ENCODE data around the gene MRPL1. TPM values are rescaled to one million over a fixed set of nuclear protein-coding genes. Genes with fewer than 3 reads are reported as not detected.

The MRPL1 gene
- polyA plus RNA-seq, 4 donors, result 21.9 to 61.8 (median 32.1) TPM

GRCh38 chr4:77880784-77881183, 18.2 kb downstream of the MRPL1 start:
- Histone ChIP-seq H3K9me3 (ENCODE audit: control insufficient read depth in 2 of 2, insufficient read depth in 1 of 2, low read depth in 1 of 2, low read length in 1 of 2) (no peaks in the 10 kb centered on the region), H3K27me3 (ENCODE audit: control insufficient read depth in 3 of 3, insufficient read depth in 3 of 3, low read length in 3 of 3) (no peaks in the 10 kb centered on the region), H3K4me3 (ENCODE audit: low read depth in 1 of 3, low read length in 3 of 3) (no peak overlapping the region), H3K4me1 (ENCODE audit: control insufficient read depth in 3 of 3, insufficient read depth in 2 of 3, low read depth in 1 of 3, low read length in 2 of 3) (no peaks in the 10 kb centered on the region), H3K36me3 (ENCODE audit: control insufficient read depth in 3 of 3, insufficient read depth in 2 of 3, low read depth in 1 of 3, low read length in 3 of 3) (peaks cover 0 to 19% (median 0%) of the 10 kb centered on the region in 3 donors), H3K27ac (ENCODE audit: low read depth in 1 of 3, low read length in 2 of 3) (no peak overlapping the region)
- DNase-seq (no peak), FAIRE-seq (no peak)

GRCh38 chr4:77881460-77882295, 19.0 kb downstream of the MRPL1 start:
- peak; percentile 42 to 49 for DNase-seq
- WGBS, 3 donors, result 66 to 77% (median 66%) methylated on average over 8 of the region's 8 CpGs

GRCh38 chr4:77893451-77893850, 30.8 kb downstream of the MRPL1 start:
- FAIRE-seq (no peak), DNase-seq (no peak)
- Histone ChIP-seq H3K9me3 (ENCODE audit: control insufficient read depth in 2 of 2, insufficient read depth in 1 of 2, low read depth in 1 of 2, low read length in 1 of 2) (no peaks in the 10 kb centered on the region), H3K4me1 (ENCODE audit: control insufficient read depth in 3 of 3, insufficient read depth in 2 of 3, low read depth in 1 of 3, low read length in 2 of 3) (no peaks in the 10 kb centered on the region), H3K36me3 (ENCODE audit: control insufficient read depth in 3 of 3, insufficient read depth in 2 of 3, low read depth in 1 of 3, low read length in 3 of 3) (peaks cover 0 to 16% (median 4%) of the 10 kb centered on the region in 3 donors), H3K27ac (ENCODE audit: low read depth in 1 of 3, low read length in 2 of 3) (no peak overlapping the region), H3K4me3 (ENCODE audit: low read depth in 1 of 3, low read length in 3 of 3) (no peak overlapping the region), H3K27me3 (ENCODE audit: control insufficient read depth in 3 of 3, insufficient read depth in 3 of 3, low read length in 3 of 3) (no peaks in the 10 kb centered on the region)
- WGBS, 3 donors, result 65 to 87% (median 71%) methylated on average over 2 of the region's 2 CpGs

More at GRCh38 chr4:77881460-77882295, 19.0 kb downstream of the MRPL1 start:
- Histone ChIP-seq H3K9me3 (ENCODE audit: control insufficient read depth in 2 of 2, insufficient read depth in 1 of 2, low read depth in 1 of 2, low read length in 1 of 2) (no peaks in the 10 kb centered on the region), H3K36me3 (ENCODE audit: control insufficient read depth in 3 of 3, insufficient read depth in 2 of 3, low read depth in 1 of 3, low read length in 3 of 3) (peaks cover 0 to 23% (median 0%) of the 10 kb centered on the region in 3 donors), H3K27me3 (ENCODE audit: control insufficient read depth in 3 of 3, insufficient read depth in 3 of 3, low read length in 3 of 3) (no peaks in the 10 kb centered on the region), H3K4me1 (ENCODE audit: control insufficient read depth in 3 of 3, insufficient read depth in 2 of 3, low read depth in 1 of 3, low read length in 2 of 3) (no peaks in the 10 kb centered on the region), H3K4me3 (ENCODE audit: low read depth in 1 of 3, low read length in 3 of 3) (no peak overlapping the region), H3K27ac (ENCODE audit: low read depth in 1 of 3, low read length in 2 of 3) (no peak overlapping the region)
- FAIRE-seq, result no peak

- no peak overlapping the region for H3K27ac ChIP-seq (ENCODE audit: low read depth in 1 of 3, low read length in 2 of 3)
- WGBS, 3 donors, result 40 to 79% (median 56%) methylated on average over 1 of the region's 1 CpG
- H3K27me3 ChIP-seq (ENCODE audit: control insufficient read depth in 3 of 3, insufficient read depth in 3 of 3, low read length in 3 of 3), result no peaks in the 10 kb centered on the region
- peaks cover 0 to 12% (median 5%) of the 10 kb centered on the region in 3 donors for H3K36me3 ChIP-seq (ENCODE audit: control insufficient read depth in 3 of 3, insufficient read depth in 2 of 3, low read depth in 1 of 3, low read length in 3 of 3)
- H3K9me3 ChIP-seq (ENCODE audit: control insufficient read depth in 2 of 2, insufficient read depth in 1 of 2, low read depth in 1 of 2, low read length in 1 of 2), result no peaks in the 10 kb centered on the region
- DNase-seq (no peak), FAIRE-seq (no peak)
- H3K4me3 ChIP-seq (ENCODE audit: low read depth in 1 of 3, low read length in 3 of 3), result no peak overlapping the region
- no peaks in the 10 kb centered on the region for H3K4me1 ChIP-seq (ENCODE audit: control insufficient read depth in 3 of 3, insufficient read depth in 2 of 3, low read depth in 1 of 3, low read length in 2 of 3)
These were observed 37.0 kb downstream of the MRPL1 start for GRCh38 chr4:77899607-77900006.

- WGBS, 3 donors, result 85 to 98% (median 91%) methylated on average over 1 of the region's 1 CpG
- FAIRE-seq (no peak), DNase-seq (no peak)
- no peak overlapping the region for H3K4me3 ChIP-seq (ENCODE audit: low read depth in 1 of 3, low read length in 3 of 3)
- H3K27me3 ChIP-seq (ENCODE audit: control insufficient read depth in 3 of 3, insufficient read depth in 3 of 3, low read length in 3 of 3), result no peaks in the 10 kb centered on the region
- no peaks in the 10 kb centered on the region for H3K9me3 ChIP-seq (ENCODE audit: control insufficient read depth in 2 of 2, insufficient read depth in 1 of 2, low read depth in 1 of 2, low read length in 1 of 2)
- no peak overlapping the region for H3K27ac ChIP-seq (ENCODE audit: low read depth in 1 of 3, low read length in 2 of 3)
- no peaks in the 10 kb centered on the region for H3K4me1 ChIP-seq (ENCODE audit: control insufficient read depth in 3 of 3, insufficient read depth in 2 of 3, low read depth in 1 of 3, low read length in 2 of 3)
- H3K36me3 ChIP-seq (ENCODE audit: control insufficient read depth in 3 of 3, insufficient read depth in 2 of 3, low read depth in 1 of 3, low read length in 3 of 3), result peaks cover 0 to 16% (median 1%) of the 10 kb centered on the region in 3 donors
These were observed 40.6 kb downstream of the MRPL1 start for GRCh38 chr4:77903186-77903585.

GRCh38 chr4:77905651-77906263, 43.1 kb downstream of the MRPL1 start:
- H3K9me3 ChIP-seq (ENCODE audit: control insufficient read depth in 2 of 2, insufficient read depth in 1 of 2, low read depth in 1 of 2, low read length in 1 of 2), result no peaks in the 10 kb centered on the region
- H3K36me3 ChIP-seq (ENCODE audit: control insufficient read depth in 3 of 3, insufficient read depth in 2 of 3, low read depth in 1 of 3, low read length in 3 of 3), result peaks cover 0 to 17% (median 3%) of the 10 kb centered on the region in 3 donors
- FAIRE-seq (no peak), DNase-seq (peak in 1 of 2 donors; percentile 20)
- no peaks in the 10 kb centered on the region for H3K27me3 ChIP-seq (ENCODE audit: control insufficient read depth in 3 of 3, insufficient read depth in 3 of 3, low read length in 3 of 3)
- no peaks in the 10 kb centered on the region for H3K4me1 ChIP-seq (ENCODE audit: control insufficient read depth in 3 of 3, insufficient read depth in 2 of 3, low read depth in 1 of 3, low read length in 2 of 3)
- H3K4me3 ChIP-seq (ENCODE audit: low read depth in 1 of 3, low read length in 3 of 3), result no peak overlapping the region
- no peak overlapping the region for H3K27ac ChIP-seq (ENCODE audit: low read depth in 1 of 3, low read length in 2 of 3)

- no peak for FAIRE-seq
- H3K9me3 ChIP-seq (ENCODE audit: control insufficient read depth in 2 of 2, insufficient read depth in 1 of 2, low read depth in 1 of 2, low read length in 1 of 2), result no peaks in the 10 kb centered on the region
- no peak overlapping the region for H3K27ac ChIP-seq (ENCODE audit: low read depth in 1 of 3, low read length in 2 of 3)
- no peaks in the 10 kb centered on the region for H3K4me1 ChIP-seq (ENCODE audit: control insufficient read depth in 3 of 3, insufficient read depth in 2 of 3, low read depth in 1 of 3, low read length in 2 of 3)
- peaks cover 0 to 12% (median 1%) of the 10 kb centered on the region in 3 donors for H3K36me3 ChIP-seq (ENCODE audit: control insufficient read depth in 3 of 3, insufficient read depth in 2 of 3, low read depth in 1 of 3, low read length in 3 of 3)
- no peak overlapping the region for H3K4me3 ChIP-seq (ENCODE audit: low read depth in 1 of 3, low read length in 3 of 3)
- DNase-seq, result no peak
- no peaks in the 10 kb centered on the region for H3K27me3 ChIP-seq (ENCODE audit: control insufficient read depth in 3 of 3, insufficient read depth in 3 of 3, low read length in 3 of 3)
These were observed 48.0 kb downstream of the MRPL1 start for GRCh38 chr4:77910676-77911075.

GRCh38 chr4:77911091-77911490, 48.5 kb downstream of the MRPL1 start:
- peaks cover 0 to 12% (median 1%) of the 10 kb centered on the region in 3 donors for H3K36me3 ChIP-seq (ENCODE audit: control insufficient read depth in 3 of 3, insufficient read depth in 2 of 3, low read depth in 1 of 3, low read length in 3 of 3)
- 95 to 100% (median 98%) methylated on average over 1 of the region's 1 CpG for WGBS, 3 donors
- no peaks in the 10 kb centered on the region for H3K9me3 ChIP-seq (ENCODE audit: control insufficient read depth in 2 of 2, insufficient read depth in 1 of 2, low read depth in 1 of 2, low read length in 1 of 2)
- H3K27ac ChIP-seq (ENCODE audit: low read depth in 1 of 3, low read length in 2 of 3), result no peak overlapping the region
- FAIRE-seq, result no peak
- no peaks in the 10 kb centered on the region for H3K4me1 ChIP-seq (ENCODE audit: control insufficient read depth in 3 of 3, insufficient read depth in 2 of 3, low read depth in 1 of 3, low read length in 2 of 3)
- DNase-seq, result no peak
- no peak overlapping the region for H3K4me3 ChIP-seq (ENCODE audit: low read depth in 1 of 3, low read length in 3 of 3)
- H3K27me3 ChIP-seq (ENCODE audit: control insufficient read depth in 3 of 3, insufficient read depth in 3 of 3, low read length in 3 of 3), result no peaks in the 10 kb centered on the region
